DMS53 treated with DMSO at 0.1 percent for 48 hours (cell line): ENCODE results near the gene BARX2.

Experiments
- DNase-seq: peaks from one replicate; lab custom pipeline; 2025; ENCODE audit not compliant: unreplicated experiment; lab: John Stamatoyannopoulos, UW

BARX2 gene

DNA sequence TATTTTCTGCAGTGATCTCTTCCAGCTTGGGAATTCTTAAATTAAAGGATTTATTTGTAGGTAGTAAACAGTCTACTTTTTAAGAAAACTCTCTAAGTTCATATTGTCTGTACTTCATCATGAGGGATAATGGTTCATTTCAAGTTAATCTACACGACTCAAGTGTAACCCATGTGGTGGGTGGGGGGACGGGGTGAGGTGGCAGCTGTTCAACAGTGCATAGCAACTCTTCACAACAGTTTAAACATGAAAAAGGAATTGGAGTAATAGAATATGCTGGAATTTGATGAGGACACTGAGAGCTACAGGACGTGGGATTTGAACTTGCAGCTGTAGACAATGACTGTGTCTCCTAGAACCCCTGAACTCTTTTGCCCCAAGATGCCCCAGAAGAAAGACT lies 20.8 kb downstream of the BARX2 start:
- no peak for DNase-seq

DNA sequence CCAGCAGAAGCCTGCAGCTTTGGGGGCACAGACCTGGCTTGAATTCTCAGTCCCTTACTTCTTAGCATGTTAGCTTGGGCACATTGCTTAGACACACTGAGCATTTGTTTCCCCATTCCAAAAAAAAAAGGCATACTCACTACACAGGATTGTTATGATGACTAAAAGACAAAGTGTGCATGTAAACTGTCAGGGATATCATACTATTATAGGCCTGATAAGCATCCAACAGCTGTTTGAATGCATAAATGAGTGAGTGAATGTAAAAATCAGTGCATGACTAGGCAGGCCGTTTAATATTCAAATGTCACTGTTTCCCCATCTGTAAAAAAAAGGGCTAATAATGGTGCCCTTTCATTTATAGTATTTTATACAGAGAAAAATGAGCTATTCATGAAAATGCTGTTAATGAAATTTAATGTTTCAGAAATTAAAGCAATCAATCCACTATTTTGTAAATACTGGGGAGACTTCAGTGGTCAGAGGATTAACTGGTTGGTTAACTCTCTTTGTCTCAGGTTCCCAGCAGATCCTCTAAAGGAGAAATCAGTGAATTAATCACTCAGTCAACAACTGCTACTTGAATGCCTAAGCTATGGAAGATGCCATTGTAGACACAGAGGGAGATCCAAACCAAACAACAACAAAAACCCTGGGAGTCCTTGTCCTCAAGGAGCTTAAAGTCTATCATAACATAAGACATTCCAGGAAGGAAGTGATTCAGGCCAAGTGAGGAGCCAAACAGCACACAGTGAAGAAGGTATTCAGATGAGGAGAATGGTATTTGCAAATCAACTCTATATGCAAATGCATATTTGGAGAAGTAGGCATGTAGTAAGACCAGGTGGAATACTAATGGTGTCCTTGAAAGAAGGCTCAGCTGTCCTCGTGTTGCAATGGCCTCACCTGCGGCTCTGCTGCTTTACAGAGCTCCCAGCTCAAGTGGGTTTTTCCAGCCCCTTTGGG lies 26.8 kb downstream of the BARX2 start:
- DNase-seq, result no peak

DNA sequence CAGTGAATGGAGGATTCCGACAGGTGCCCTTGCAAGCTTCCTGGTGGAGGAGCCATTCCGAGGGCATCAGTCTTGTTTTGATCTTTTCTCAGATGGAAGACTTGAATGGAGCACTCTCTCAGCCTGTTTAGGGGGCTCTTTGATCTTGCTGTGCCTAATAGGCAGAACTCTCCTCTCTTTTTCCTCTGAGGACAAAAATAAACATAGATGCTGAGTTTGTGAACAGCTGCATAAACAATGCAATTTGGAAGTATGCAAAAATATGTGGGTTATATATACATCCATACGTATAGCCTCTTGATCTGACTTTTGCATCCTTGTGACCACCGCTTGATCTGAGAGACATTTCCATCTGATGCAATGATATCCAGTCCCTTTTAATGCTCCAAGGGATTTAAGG lies 29.1 kb downstream of the BARX2 start:
- no peak for DNase-seq

DNA sequence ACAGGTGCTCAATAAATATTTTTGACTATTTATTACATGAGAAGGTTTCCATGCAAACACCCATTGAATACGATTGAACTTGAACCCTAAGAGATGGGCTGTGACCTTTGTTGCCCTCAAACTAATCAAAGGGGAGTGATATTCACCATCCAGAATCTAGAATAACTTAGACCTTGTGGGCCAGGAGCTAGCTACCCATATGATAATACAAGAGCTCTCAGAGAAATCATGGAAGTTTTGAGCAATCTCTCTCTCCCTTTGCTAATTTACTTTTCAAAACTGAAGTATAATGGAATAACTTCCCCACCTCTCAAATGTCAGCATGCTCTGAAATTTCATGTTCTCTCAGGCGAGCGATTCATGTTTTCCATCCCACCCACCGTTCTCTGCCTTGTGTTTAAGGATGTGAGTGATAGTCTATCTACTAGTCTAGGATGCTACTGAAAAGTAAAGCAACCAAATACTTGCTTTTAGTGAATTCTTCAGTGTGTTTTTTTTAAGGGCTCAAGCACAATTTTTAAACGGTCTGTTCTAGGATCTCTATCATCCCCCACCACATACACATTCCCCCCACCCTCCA lies 33.3 kb downstream of the BARX2 start:
- no peak for DNase-seq

DNA sequence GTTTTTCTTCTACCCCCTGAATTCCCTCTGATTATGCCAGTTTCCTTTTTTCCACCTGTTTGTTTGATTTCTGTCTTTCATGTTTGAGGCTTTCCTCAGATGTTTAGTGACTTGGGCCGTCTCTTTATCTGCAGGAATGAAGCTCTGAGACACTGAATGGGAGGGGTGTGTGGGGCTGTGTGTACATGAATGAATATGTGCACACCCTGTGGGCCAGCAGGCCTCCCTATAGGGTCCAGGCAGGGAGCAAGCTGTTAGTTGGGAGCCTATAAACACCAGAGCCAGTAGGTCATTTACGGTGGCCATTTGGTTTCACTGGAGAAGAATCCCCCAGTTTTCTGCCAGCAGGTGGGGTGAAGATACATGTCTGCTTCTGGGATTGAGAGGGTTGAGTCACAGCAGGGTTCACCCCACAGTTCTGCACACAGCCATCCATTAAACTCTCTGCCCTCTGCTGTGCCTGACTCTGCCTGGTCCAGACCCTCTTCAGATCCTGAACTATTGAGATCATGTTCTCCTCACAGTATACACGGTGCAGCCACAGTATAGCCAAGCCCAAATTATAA lies 34.8 kb downstream of the BARX2 start:
- no peak for DNase-seq

DNA sequence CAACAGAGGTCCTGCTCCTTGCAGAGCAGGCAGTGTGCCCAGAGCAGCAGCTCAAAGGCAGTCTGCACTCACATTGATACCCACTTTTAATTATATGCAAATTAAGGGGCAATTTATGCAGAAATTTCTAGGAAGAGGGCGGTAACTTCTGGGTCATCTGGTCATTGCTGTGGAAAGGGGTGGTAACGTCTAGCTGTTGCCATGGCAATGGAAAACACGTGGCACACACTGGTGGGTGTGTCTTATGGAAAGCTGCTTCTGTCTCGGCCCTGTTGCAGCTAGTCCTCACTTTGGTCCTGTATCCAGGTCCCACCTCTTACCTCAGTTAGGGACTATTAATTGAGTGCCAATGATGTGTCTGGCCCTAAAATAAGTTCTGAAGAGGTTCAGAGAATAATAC lies 36.8 kb downstream of the BARX2 start:
- DNase-seq, result no peak

DNA sequence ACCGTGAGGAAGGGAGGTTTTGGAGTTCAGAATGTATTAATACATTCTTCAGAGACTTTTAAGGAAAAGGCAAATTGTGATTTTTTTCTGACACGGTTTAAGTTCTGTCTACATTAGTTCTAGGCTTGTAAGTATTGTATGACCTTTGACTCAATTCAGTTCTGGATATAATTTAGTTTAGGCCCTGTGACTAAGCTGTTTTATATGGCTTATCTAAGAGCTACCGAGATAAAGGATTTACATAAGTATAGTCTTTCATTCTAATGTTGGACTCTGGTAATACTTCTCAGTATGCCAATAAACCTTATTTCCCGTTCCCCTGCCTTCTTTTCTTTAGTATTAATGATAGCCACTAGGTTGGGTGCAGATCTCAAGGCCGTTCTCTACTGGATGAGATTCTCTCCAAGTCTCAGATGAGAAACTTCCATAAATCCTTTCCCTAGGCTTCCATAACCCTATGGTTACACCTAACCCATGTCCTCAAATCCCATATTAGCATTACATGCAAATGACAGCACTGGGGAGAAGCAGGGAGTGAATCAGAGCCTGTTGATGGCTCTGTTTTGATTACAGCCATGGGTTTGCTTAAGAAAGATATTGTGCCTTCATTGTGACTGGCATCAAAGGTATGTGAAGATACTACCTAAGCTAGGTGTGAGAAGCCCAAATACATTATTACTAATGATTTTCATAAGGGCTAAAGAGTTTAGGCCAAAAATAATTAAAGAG lies 38.7 kb downstream of the BARX2 start:
- DNase-seq, result no peak

DNA sequence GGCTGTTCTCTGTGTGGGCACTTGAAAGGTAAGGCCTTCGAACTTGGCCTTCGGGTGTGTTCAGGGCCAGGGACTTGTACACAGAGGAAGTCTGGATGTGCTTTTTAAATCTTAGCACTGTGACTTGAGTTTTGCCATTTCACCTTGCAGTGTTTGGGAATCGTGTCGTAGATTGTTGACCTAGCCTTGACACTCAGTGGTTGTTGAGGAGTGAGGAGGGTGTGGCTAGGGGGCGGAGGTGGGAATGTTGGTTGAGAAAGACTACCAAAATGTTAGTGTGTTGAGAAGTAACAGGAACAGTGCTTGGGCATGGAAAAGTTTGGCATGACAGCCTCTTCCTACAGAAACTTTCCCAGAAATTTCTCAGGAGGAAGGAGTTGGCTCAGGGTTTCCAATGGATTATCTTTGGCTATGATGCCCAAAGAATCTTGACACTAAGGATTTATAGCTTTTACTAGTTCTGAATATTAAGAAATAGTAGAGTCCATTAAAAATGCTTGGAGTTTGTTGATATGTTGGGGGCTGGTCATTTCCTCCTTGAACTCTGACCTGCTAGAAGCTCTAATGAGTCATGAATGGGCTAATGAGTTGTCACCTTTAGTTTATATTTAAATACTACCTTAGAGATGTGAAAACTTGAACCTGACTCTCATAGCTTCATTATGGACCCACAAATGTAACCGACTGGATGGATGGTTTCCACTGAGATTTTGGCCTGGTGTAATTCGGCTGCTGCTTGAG lies 40.6 kb downstream of the BARX2 start:
- no peak for DNase-seq

DNA sequence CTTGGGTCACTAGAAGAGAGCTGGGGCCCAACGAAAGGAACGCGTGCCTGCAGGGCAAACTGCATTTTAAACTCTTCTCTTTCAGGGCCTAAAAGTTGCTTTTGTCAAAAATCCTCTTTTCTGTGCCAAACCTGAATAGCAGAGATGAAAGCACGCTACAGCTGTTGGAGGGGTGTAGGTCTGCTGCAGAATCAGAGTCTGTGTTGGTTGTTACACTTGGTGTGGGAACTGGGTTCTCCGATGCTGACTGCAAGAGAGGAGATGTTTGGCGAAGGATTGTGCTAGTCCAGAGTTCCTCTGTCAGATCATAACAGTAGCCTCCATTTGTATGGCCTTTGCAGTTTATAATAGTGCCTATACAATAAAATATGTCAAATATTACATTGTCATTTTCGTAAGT lies 41.8 kb downstream of the BARX2 start:
- no peak for DNase-seq

DNA sequence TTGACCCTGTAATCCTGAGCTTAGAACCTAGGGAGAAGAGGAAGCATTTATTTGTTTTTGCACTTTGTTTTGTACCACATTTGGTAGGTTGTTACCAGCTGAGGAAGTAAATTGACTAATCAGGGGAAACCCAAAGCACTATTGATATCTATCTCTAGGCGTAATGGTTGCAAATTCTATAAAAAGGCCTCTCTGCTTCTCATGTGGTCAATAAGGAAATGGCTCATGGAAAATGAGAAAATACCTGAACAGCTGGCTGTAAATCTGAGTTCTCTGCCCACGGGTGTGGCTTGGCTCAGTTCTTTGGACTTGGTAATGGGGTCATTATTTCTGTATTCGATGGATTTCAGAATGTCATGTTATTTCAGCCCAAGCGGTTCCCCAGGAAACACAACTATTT lies 42.4 kb downstream of the BARX2 start:
- no peak for DNase-seq

DNA sequence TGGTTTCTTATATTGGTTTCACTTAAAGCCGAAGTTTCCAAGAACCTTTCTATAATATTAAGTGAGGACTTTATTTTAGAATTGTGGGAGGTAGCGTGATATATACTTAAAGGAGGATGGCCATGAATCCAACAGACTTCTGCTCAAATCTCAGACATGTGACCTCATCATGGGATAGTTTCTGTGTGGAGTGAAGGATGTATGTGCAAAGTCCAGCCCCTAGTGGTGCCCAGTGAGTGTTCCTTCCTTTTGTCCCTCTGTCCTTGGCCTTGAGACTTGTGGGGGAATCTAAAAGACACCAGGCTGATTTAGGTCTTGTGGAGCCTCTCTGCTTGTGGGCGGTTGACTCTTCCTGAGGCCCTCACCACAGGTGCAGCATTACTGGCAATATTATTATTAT lies 43.7 kb downstream of the BARX2 start:
- no peak for DNase-seq

DNA sequence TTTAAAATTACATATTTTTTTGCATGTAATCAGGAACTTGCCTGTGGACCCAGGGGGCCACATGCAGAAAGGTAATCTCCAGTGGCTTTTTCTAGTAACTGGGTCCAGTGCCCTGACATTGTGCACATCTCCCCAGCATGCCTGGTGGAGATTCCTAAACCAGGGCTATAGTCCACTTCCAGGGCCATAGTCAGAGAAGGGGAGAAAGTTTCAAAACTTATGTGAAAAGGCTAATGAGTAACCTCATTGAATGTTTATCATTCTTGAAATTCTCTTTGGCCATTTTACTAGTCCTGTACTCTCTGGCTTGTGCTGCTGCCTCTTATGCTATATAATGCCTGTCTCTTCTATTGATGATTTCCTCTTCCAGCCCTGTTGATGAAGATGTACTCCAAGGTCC lies 47.8 kb downstream of the BARX2 start:
- DNase-seq, result no peak

DNA sequence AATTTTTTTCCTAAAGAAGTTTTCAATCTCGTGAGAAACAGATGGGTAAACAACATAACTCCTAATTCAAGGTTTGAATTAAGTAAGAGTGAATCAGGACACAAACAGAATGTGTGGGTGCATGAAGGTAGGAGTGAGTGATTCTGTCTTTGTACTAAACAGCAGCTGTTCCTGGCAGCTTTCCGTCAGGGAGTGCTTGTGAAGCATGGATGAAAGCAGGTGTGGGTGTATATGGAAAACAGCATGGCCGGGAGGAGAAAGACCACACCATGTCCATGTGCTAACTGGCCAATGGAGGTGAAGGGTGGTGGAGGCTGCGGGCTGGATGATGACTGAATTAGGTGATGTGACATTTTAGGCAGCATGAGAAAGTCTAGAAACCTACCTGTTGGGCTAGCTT lies 49.6 kb downstream of the BARX2 start:
- no peak for DNase-seq

DNA sequence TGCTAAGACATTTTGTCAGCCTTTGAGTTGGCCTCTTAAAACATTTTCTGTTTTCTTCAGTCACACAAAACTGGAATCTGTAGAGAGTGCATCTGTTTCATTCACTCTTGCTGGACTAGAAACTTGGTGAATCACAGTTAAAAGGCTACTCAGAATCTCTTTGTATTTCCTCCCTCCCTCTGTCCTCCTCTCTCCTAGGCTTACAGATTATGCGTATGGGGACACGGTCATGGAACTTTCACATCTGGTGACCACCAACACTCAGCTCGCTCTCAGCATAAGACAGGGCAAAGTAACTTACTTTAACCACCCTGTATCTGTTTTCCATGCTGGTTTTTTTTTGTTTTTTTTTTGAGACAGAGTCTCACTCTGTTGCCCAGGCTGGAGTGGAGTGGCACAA lies 50.4 kb downstream of the BARX2 start:
- no peak for DNase-seq

DNA sequence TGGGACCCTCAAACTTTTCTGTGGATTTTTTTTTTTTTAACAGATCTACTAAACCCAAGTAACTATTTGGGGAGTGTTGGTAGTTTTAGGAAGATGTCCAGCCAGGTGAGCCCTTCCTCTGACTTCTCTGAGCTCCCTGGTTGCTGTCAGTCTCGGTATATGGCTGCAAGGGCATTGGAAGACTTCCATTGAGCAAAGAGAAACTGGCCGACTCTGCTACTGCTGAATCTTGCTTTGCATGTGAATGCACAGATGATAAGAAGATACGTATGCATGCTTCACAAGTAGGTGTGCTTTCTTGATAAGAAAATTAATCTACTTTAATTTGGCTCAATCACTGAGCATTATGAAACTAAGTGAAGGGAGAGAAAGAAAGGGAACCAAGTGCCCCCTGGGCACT lies 51.1 kb downstream of the BARX2 start:
- DNase-seq, result no peak

DNA sequence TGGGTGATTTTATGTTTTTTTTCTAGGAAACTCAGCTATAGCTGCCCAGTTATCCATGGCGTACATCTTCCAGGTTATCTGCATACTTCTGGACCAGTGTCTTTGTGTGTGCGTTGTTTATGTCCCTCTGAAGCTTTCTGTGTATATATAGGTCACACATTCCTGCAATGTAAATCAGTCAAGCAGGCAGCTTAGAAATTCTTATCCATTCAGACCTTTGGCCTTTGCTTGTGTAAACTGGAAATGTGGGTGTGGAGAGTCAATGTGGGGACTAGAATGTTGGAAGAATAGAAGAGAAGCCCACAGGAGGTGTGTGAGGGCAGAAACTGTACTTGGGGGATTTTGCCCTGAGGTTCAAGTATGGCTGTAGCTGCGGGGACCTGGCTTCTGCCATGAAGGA lies 51.7 kb downstream of the BARX2 start:
- no peak for DNase-seq

DNA sequence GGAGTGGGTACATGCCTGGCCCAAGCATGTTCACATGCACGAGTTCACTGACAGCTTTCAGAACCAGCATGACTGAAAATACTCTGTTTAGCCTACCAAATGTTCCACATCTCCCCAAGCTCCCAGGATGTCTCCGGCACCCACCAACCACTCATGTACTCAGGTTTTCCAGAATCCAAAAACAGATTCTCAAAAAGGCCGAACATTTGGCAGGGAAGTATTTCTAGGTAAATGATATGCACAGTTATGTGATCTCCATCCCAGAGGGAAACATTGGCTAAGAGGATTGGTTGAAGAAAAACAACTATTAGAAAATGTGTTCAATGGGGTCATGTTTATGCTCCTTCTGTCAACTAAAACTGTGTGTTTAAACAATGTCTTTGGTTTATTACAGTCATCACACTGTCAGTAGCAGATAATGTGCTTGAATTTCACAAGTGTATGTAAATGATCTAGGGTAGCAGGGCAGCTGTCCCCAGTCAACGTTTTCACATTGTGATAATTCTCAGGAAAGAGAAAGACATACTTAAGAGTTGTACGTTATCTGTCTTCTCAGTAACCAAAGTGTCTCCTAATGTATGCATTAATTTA lies 52.3 kb downstream of the BARX2 start:
- DNase-seq, result no peak

DNA sequence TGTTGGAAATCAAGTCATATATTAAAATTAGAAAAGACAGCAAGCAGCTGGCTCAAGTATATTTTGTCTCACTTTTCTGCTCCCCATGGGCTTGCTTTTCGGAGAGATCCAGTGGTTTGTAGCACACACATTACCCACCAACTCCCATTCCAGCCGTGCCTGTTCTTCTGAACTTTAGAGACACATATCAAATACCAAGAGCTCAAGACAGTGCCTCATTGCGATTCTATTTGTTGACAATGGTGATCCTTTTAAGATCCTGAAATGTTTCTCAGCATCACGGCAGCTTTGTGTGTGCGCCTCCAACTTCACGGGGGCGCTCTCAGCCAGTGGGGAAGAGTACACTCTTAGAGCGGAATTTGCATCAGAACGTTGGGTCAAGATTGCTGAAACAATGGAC lies 52.9 kb downstream of the BARX2 start:
- DNase-seq, result no peak

DNA sequence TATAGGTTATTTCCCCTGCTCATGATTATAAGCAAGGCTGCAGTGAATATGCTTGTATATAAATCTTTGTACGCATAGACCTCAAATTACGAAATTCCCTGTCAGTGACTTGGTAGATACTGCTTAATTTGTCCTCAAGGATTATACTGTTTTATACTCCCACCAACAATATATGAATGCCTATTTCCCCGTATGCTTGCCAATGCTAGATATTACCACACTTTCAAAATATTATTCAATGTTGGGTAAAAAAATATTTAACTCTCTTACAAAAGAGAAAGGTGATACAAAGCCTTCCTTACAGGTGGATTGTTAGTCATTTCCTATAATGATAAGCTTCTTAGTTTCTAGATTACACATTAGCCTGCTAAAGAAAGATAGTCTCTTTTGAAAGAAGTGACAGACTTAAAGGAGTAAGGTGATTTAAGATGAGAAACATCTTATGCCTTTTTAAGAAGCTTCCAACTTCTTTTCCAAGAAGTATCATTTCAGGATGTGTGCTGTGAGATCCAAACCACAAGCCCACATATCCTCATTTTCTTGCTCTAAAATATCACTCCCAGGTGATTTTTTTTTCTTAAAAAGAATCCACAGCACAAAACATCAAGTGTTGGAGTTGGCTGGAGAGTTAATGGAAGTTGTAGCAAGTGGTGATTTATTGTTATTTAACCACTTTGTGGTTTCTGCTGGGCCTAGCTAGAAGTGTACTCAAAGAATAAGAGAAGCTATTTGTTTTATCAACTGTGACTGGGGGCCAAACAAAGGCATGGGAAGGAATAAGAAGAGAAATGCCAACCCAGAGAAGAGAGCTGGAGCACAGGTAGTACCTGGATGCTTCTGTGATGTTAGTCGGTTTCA lies 59.2 kb downstream of the BARX2 start:
- DNase-seq, result no peak
